Endothelial cell of umbilical vein (primary cell): ENCODE results near the gene NRG3. TPM values are rescaled to one million over a fixed set of nuclear protein-coding genes. Genes with fewer than 3 reads are reported as not detected.

ENCODE experiments used
- BruUV-seq: library from RNA; stranded (reverse); fragments of 400-500 nt; replicated peaks from 2 replicates; lab custom pipeline; 2021; lab: Mats Ljungman, UMichigan
- CTCF ChIA-PET: fragments of 300-600, 350-600 bp; sonication (Branson Sonifier 250); formaldehyde crosslinking; loops from one replicate; lab custom pipeline; 2021; ENCODE audit warnings: antibody characterized with exemption, inconsistent platforms; lab: Charles Lee
- POLR2A ChIA-PET: fragments of 300-600, 350-600 bp; sonication (Branson Sonifier 250); formaldehyde crosslinking; loops from one replicate; lab custom pipeline; 2021; ENCODE audit warnings: antibody characterized with exemption, inconsistent platforms; lab: Charles Lee
- DNase-seq: peaks from one replicate; pipeline ENCODE4 v3.0.0-alpha.2; 2011; ENCODE audit warnings: low read depth, low spot score
- FAIRE-seq: peaks from 2 replicates; lab custom pipeline; 2011; peaks lifted over from hg19 to GRCh38; lab: Jason Lieb, UNC
- H2AFZ ChIP-seq: 2 replicates; pipeline ENCODE4 v1.6.0; 2012; ENCODE audit warnings: low read depth, low read length, control low read depth, inconsistent platforms
- H3K27ac ChIP-seq: 2 replicates; pipeline ENCODE4 v1.5.1; 2011; ENCODE audit warnings: low read depth, mild to moderate bottlenecking, control low read depth, low read length, moderate library complexity; ENCODE audit not compliant: insufficient read depth
- H3K27me3 ChIP-seq, 2 experiments: 2 replicates each; pipeline versions ENCODE4 v1.6.0 to v1.6.1; 2011; ENCODE audit warnings: low read length in 2 of 2, mixed read lengths in 1 of 2; ENCODE audit not compliant: control insufficient read depth in 2 of 2, insufficient read depth in 2 of 2
- H3K36me3 ChIP-seq, 2 experiments: 2 replicates in 1 of 2; 3 replicates in 1 of 2; pipeline ENCODE4 v1.5.1; 2011; ENCODE audit warnings: low read length in 2 of 2, mild to moderate bottlenecking in 1 of 2, moderate library complexity in 1 of 2; ENCODE audit not compliant: control insufficient read depth in 2 of 2, insufficient read depth in 2 of 2; ENCODE audit errors: extremely low read depth in 1 of 2
- H3K4me1 ChIP-seq: 3 replicates; pipeline ENCODE4 v1.5.1; 2011; ENCODE audit warnings: mild to moderate bottlenecking, low read length; ENCODE audit not compliant: control insufficient read depth, insufficient read depth; ENCODE audit errors: extremely low read depth
- H3K4me2 ChIP-seq: 2 replicates; pipeline ENCODE4 v1.6.1; 2011; ENCODE audit warnings: low read length, control low read depth, mixed read lengths; ENCODE audit not compliant: insufficient read depth
- H3K4me3 ChIP-seq, 3 experiments: fragments of 200-600 bp in 1 of 3; sonication (generic), shearing (Covaris generic) in 1 of 3; replicated peaks in 1 of 3; 2 replicates each; pipeline ENCODE4 v1.5.1; 2011 to 2016; ENCODE audit warnings: control low read depth in 3 of 3, low read length in 3 of 3, mild to moderate bottlenecking in 2 of 3, inconsistent platforms in 1 of 3, low read depth in 1 of 3, moderate library complexity in 1 of 3; ENCODE audit not compliant: insufficient read depth in 1 of 3
- H3K79me2 ChIP-seq: 2 replicates; pipeline ENCODE4 v1.6.0; 2012; ENCODE audit warnings: low read length, inconsistent platforms; ENCODE audit not compliant: control insufficient read depth, insufficient read depth
- H3K9ac ChIP-seq: replicated peaks from 2 replicates; pipeline ENCODE3; 2011; ENCODE audit warnings: low read length, control low read depth; ENCODE audit not compliant: insufficient read depth; ENCODE audit errors: extremely low read depth
- H3K9me1 ChIP-seq: replicated peaks from 3 replicates; pipeline ENCODE4 v1.6.0; 2011; ENCODE audit warnings: mild to moderate bottlenecking, low read length; ENCODE audit not compliant: control insufficient read depth, insufficient read depth; ENCODE audit errors: extremely low read depth
- H3K9me3 ChIP-seq: replicated peaks from 2 replicates; pipeline ENCODE4 v1.5.1; 2012; ENCODE audit warnings: low read length, inconsistent platforms; ENCODE audit not compliant: control insufficient read depth, insufficient read depth
- H4K20me1 ChIP-seq: replicated peaks from 2 replicates; pipeline ENCODE3; 2011; ENCODE audit warnings: mild to moderate bottlenecking, low read length; ENCODE audit not compliant: control insufficient read depth, insufficient read depth; ENCODE audit errors: extremely low read depth
- FOS ChIP-seq: IDR thresholded peaks from 2 replicates; pipeline ENCODE4 v1.6.1; 2011; ENCODE audit warnings: mild to moderate bottlenecking, low read length, moderate library complexity, borderline replicate concordance; ENCODE audit not compliant: insufficient read depth
- JUN ChIP-seq: IDR thresholded peaks from 2 replicates; pipeline ENCODE4 v1.6.1; 2011; ENCODE audit warnings: borderline replicate concordance, low read depth; ENCODE audit not compliant: insufficient read length, insufficient read depth
- MYC ChIP-seq: IDR thresholded peaks from one replicate; pipeline ENCODE4 v1.6.1; 2011; ENCODE audit warnings: mild to moderate bottlenecking, low read depth, low read length
- POLR2A ChIP-seq: IDR thresholded peaks from 2 replicates; pipeline ENCODE4 v1.6.1; 2012; ENCODE audit warnings: low read depth, mild to moderate bottlenecking, control low read depth, low read length
- POLR2AphosphoS5 ChIP-seq: IDR thresholded peaks from 2 replicates; pipeline ENCODE4 v1.6.1; 2012; ENCODE audit warnings: low read depth, mild to moderate bottlenecking, control low read depth, low read length, moderate library complexity; ENCODE audit not compliant: insufficient read depth
- dilution Hi-C: fragments of 300-500 bp; cut with MboI; formaldehyde crosslinking; loops from one replicate; pipeline ENCODE4 v1.15.0; 2019; ENCODE audit warnings: low sequenced_read_pairs; ENCODE audit not compliant: extremely low pct_ligation_motif_present
- intact Hi-C: fragments of 100-400 bp; cut with micrococcal nuclease; formaldehyde crosslinking; loops from one replicate; pipeline ENCODE4 v1.10.0; 2022
- polyA plus RNA-seq, 4 experiments: library from polyadenylated mRNA; depleted of rRNA in 3 of 4; stranded (reverse) in 3 of 4; unstranded in 1 of 4; fragments of >200 nt; gene quantifications; 2 replicates each; pipeline versions ENCODE4 v1.2.1 to v1.2.3, GENCODE V29; 2011 to 2012; ENCODE audit warnings: missing spikeins in 1 of 4
- total RNA-seq: library from RNA; stranded (reverse); gene quantifications from 2 replicates; pipeline ENCODE4 v1.2.3, GENCODE V29; 2021
- TF ChIP-seq, protein P1 (sequence below), 2 donors: IDR thresholded peaks; 1 replicate in 1 of 2; 2 replicates in 1 of 2; pipeline ENCODE4 v1.5.1; 2011; ENCODE audit warnings: low read length in 2 of 2, mild to moderate bottlenecking in 2 of 2, moderate library complexity in 2 of 2, control low read depth in 1 of 2, inconsistent platforms in 1 of 2, low read depth in 1 of 2; ENCODE audit not compliant: insufficient read depth in 1 of 2; ENCODE audit errors: extremely low read depth in 1 of 2
- TF ChIP-seq, protein P2 (sequence below): IDR thresholded peaks from 2 replicates; pipeline ENCODE4 v1.6.1; 2011; ENCODE audit not compliant: insufficient read depth, insufficient read length

Gene NRG3
- total and polyA plus RNA-seq, 2 donors (not counting 3 experiments of a cell fraction or from before 2014, with no cell fraction given): 1.9 to 3.9 TPM

DNA sequence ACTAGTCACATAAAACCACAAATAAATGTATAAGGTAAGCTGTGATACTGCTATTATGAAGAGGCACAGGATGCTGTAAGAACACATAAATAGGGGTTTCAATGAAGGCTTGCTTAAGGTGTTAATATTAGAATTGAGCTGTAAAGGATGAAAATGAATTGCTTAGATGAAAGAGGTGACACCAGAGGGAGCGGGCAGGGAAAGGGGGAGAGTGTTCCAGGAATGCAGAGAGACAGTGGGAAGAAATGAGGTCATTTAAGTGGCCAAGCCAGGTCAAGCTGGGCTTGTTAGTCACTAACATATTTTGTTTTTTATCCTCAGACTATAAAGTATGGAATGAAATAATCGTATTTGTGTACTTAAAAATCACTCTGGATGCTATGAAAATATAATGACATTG lies 193.5 kb downstream of the NRG3 start:
- FAIRE-seq: no peak
- CTCF ChIA-PET: no interaction called here

More for the DNA sequence above, 193.5 kb downstream of the NRG3 start:
- DNase-seq: no peak
- Histone ChIP-seq H3K4me3 (no peak overlapping the region), H3K9me1 (no peaks in the 10 kb centered on the region), H4K20me1 (no peaks in the 10 kb centered on the region), H3K9ac (no peak overlapping the region), H3K4me2 (no peak overlapping the region), H3K9me3 (no peaks in the 10 kb centered on the region), H2AFZ (no peak overlapping the region), H3K27ac (no peak overlapping the region), H3K27me3 (no peaks in the 10 kb centered on the region), H3K79me2 (no peaks in the 10 kb centered on the region), H3K36me3 (no peaks in the 10 kb centered on the region), H3K4me1 (no peaks in the 10 kb centered on the region)
- TF ChIP-seq POLR2AphosphoS5 (no peak), POLR2A (no peak), FOS (no peak), MYC (no peak), JUN (no peak)
- TF ChIP-seq, protein P1, sequence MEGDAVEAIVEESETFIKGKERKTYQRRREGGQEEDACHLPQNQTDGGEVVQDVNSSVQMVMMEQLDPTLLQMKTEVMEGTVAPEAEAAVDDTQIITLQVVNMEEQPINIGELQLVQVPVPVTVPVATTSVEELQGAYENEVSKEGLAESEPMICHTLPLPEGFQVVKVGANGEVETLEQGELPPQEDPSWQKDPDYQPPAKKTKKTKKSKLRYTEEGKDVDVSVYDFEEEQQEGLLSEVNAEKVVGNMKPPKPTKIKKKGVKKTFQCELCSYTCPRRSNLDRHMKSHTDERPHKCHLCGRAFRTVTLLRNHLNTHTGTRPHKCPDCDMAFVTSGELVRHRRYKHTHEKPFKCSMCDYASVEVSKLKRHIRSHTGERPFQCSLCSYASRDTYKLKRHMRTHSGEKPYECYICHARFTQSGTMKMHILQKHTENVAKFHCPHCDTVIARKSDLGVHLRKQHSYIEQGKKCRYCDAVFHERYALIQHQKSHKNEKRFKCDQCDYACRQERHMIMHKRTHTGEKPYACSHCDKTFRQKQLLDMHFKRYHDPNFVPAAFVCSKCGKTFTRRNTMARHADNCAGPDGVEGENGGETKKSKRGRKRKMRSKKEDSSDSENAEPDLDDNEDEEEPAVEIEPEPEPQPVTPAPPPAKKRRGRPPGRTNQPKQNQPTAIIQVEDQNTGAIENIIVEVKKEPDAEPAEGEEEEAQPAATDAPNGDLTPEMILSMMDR (IDR thresholded peaks at IDR 0.05; ENCODE audit: extremely low read depth in 1 of 2, insufficient read depth in 1 of 2, low read depth in 1 of 2, low read length in 2 of 2): no peak
- TF ChIP-seq, protein P2, sequence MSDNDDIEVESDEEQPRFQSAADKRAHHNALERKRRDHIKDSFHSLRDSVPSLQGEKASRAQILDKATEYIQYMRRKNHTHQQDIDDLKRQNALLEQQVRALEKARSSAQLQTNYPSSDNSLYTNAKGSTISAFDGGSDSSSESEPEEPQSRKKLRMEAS: no peak
- intact Hi-C loops: no loop called here
- BruUV-seq: no TSS peak
- dilution Hi-C loops: no loop called here
- POLR2A ChIA-PET: no interaction called here
